ENCODE results near the gene SLCO2A1.

DNA sequence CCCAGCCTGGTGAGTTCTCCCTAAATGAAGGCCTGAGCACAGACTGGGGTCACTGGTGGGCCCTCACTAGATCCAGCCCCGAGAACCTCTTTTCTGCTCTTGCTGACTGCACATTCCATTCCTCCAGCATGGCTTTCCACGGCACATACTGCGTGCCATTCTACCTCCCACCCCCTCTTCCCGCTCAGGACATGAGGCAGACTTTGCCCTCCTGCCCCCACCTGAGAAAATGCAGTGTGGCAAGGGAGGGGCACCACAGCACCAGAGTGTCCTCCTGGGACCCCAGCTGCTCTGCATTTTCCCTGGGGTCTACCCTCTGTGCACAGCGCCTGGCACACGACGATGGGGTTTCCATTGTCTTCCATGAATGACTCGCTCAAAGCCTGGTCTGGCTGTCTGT is 6.1 kb upstream of the SLCO2A1 start:
- no peak for TF ChIP-seq FOXM1 (IDR thresholded peaks at IDR 0.05; ENCODE audit: borderline replicate concordance)
- TF ChIP-seq, protein P1, sequence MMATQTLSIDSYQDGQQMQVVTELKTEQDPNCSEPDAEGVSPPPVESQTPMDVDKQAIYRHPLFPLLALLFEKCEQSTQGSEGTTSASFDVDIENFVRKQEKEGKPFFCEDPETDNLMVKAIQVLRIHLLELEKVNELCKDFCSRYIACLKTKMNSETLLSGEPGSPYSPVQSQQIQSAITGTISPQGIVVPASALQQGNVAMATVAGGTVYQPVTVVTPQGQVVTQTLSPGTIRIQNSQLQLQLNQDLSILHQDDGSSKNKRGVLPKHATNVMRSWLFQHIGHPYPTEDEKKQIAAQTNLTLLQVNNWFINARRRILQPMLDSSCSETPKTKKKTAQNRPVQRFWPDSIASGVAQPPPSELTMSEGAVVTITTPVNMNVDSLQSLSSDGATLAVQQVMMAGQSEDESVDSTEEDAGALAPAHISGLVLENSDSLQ (IDR thresholded peaks at IDR 0.05): no peak
- TF ChIP-seq SP1 (IDR thresholded peaks at IDR 0.05): no peak
- no peak for TF ChIP-seq FOXA1 (IDR thresholded peaks at IDR 0.05)

Measured in HEK293T (cell line).